Nephron progenitor cell (in vitro differentiated cells): ENCODE results near the gene RSKR.
A peak's percentile ranks its signal among the peaks of the same experiment; 100 is the strongest.

Experiments
- DNase-seq: peaks from one replicate; pipeline ENCODE4 v3.0.0; 2021
- H3K27ac Mint-ChIP-seq: 2 replicates; pipeline ENCODE4 v1.8.0; 2021; ENCODE audit warnings: mild to moderate bottlenecking, moderate library complexity, mixed read lengths
- H3K27me3 Mint-ChIP-seq: 2 replicates; pipeline ENCODE4 v1.8.0; 2021; ENCODE audit warnings: mild to moderate bottlenecking, low read depth, mixed read lengths; ENCODE audit not compliant: poor library complexity
- H3K36me3 Mint-ChIP-seq: 2 replicates; pipeline ENCODE4 v1.8.0; 2021; ENCODE audit warnings: low read depth, mixed read lengths
- H3K4me1 Mint-ChIP-seq: 2 replicates; pipeline ENCODE4 v1.8.0; 2021; ENCODE audit warnings: mixed read lengths
- H3K4me3 Mint-ChIP-seq: 2 replicates; pipeline ENCODE4 v1.8.0; 2021; ENCODE audit warnings: mild to moderate bottlenecking, moderate library complexity, mixed read lengths
- H3K9me3 Mint-ChIP-seq: 2 replicates; pipeline ENCODE4 v1.8.0; 2021; ENCODE audit warnings: mild to moderate bottlenecking, moderate library complexity, mixed read lengths
- CTCF ChIP-seq: fragments of 200-600 bp; sonication (generic); IDR thresholded peaks from 2 replicates; pipeline ENCODE4 v1.5.0; 2021; ENCODE audit warnings: antibody characterized with exemption

The RSKR gene

GRCh38 chr17:28657756-28658155 lies 43.8 kb upstream of the RSKR start:
- Mint-ChIP-seq H3K4me3 (no peak overlapping the region), H3K36me3 (peaks cover 68% of the 10 kb centered on the region), H3K9me3 (peaks cover 40% of the 10 kb centered on the region), H3K4me1 (peaks cover 21% of the 10 kb centered on the region), H3K27ac (no peak overlapping the region), H3K27me3 (no peaks in the 10 kb centered on the region)
- TF ChIP-seq CTCF = no peak
- no peak for DNase-seq

- Mint-ChIP-seq H3K9me3 (peaks cover 21% of the 10 kb centered on the region), H3K27ac (peak overlapping the region; percentile 11), H3K36me3 (peaks cover 60% of the 10 kb centered on the region), H3K4me3 (no peak overlapping the region), H3K27me3 (no peaks in the 10 kb centered on the region), H3K4me1 (no peaks in the 10 kb centered on the region)
- DNase-seq = no peak
- no peak for TF ChIP-seq CTCF
These were observed 41.2 kb upstream of the RSKR start for GRCh38 chr17:28655160-28655559.

- Mint-ChIP-seq H3K27ac (peak overlapping the region; percentile 94), H3K27me3 (no peaks in the 10 kb centered on the region)
These were observed 34.7 kb upstream of the RSKR start for GRCh38 chr17:28648698-28649097.

GRCh38 chr17:28646039-28646754 lies 32.2 kb upstream of the RSKR start:
- Mint-ChIP-seq H3K27ac (peak overlapping the region; percentile 11), H3K9me3 (no peaks in the 10 kb centered on the region)

More at GRCh38 chr17:28648698-28649097, 34.7 kb upstream of the RSKR start:
- peaks cover 35% of the 10 kb centered on the region for H3K36me3 Mint-ChIP-seq
- peaks cover 25% of the 10 kb centered on the region for H3K4me1 Mint-ChIP-seq
- no peak overlapping the region for H3K4me3 Mint-ChIP-seq
- TF ChIP-seq CTCF = no peak
- no peaks in the 10 kb centered on the region for H3K9me3 Mint-ChIP-seq
- DNase-seq = no peak

GRCh38 chr17:28645576-28645939 lies 31.6 kb upstream of the RSKR start:
- Mint-ChIP-seq H3K9me3 (no peaks in the 10 kb centered on the region), H3K4me1 (peaks cover 35% of the 10 kb centered on the region), H3K4me3 (peak overlapping the region; percentile 72), H3K27me3 (no peaks in the 10 kb centered on the region), H3K36me3 (peaks cover 41% of the 10 kb centered on the region), H3K27ac (no peak overlapping the region)
- peak; percentile 5 for DNase-seq
- no peak for TF ChIP-seq CTCF

More at GRCh38 chr17:28646039-28646754, 32.2 kb upstream of the RSKR start:
- no peak for DNase-seq
- Mint-ChIP-seq H3K36me3 (peaks cover 40% of the 10 kb centered on the region), H3K4me3 (peak overlapping the region; percentile 72), H3K27me3 (no peaks in the 10 kb centered on the region), H3K4me1 (peaks cover 35% of the 10 kb centered on the region)
- TF ChIP-seq CTCF = no peak
